NCI-H1105 treated with DMSO at 0.1 percent for 48 hours (cell line): ENCODE data around the gene TTC8.
A peak's percentile ranks its signal among the peaks of the same experiment; 100 is the strongest.

Experiments
- DNase-seq: peaks from one replicate; lab custom pipeline; 2025; lab: John Stamatoyannopoulos, UW

Gene TTC8

GRCh38 chr14:88868558-88869159 lies 44.2 kb downstream of the TTC8 start:
- peak; percentile 81 for DNase-seq

GRCh38 chr14:88870777-88871176 lies 46.3 kb downstream of the TTC8 start:
- DNase-seq: peak; percentile 37

GRCh38 chr14:88871429-88871828 lies 47.0 kb downstream of the TTC8 start:
- DNase-seq: no peak

- no peak for DNase-seq
Measured at GRCh38 chr14:88872976-88873375, 48.5 kb downstream of the TTC8 start.

GRCh38 chr14:88877192-88877591 lies 52.7 kb downstream of the TTC8 start:
- no peak for DNase-seq

GRCh38 chr14:88879022-88879421 lies 54.6 kb downstream of the TTC8 start:
- DNase-seq: no peak

- DNase-seq: no peak
Measured at GRCh38 chr14:88882236-88882635, 57.8 kb downstream of the TTC8 start.

- no peak for DNase-seq
Measured at GRCh38 chr14:88895116-88895515, 70.7 kb downstream of the TTC8 start.

- DNase-seq: no peak
Measured at GRCh38 chr14:88901189-88901588, 76.7 kb downstream of the TTC8 start.

GRCh38 chr14:88901991-88902390 lies 77.5 kb downstream of the TTC8 start:
- no peak for DNase-seq

GRCh38 chr14:88902850-88903249 lies 78.4 kb downstream of the TTC8 start:
- no peak for DNase-seq

GRCh38 chr14:88904206-88904647 lies 79.8 kb downstream of the TTC8 start:
- no peak for DNase-seq

GRCh38 chr14:88904864-88905263 lies 80.4 kb downstream of the TTC8 start:
- DNase-seq: no peak

GRCh38 chr14:88908216-88908615 lies 83.8 kb downstream of the TTC8 start:
- no peak for DNase-seq

GRCh38 chr14:88910386-88910785 lies 85.9 kb downstream of the TTC8 start:
- DNase-seq: no peak

GRCh38 chr14:88911809-88912208 lies 87.4 kb downstream of the TTC8 start:
- no peak for DNase-seq

GRCh38 chr14:88914956-88915355 lies 90.5 kb downstream of the TTC8 start:
- DNase-seq: peak; percentile 5

GRCh38 chr14:88919502-88919901 lies 95.1 kb downstream of the TTC8 start:
- no peak for DNase-seq
